ENCODE measurements around the gene BCOR. TPM values are rescaled to one million over a fixed set of nuclear protein-coding genes. Genes with fewer than 3 reads are reported as not detected.

BCOR gene
- total and polyA plus RNA-seq, 9 of the 15 experiments (the other 6 are each of a cell fraction or from before 2014, with no cell fraction given), result 27.5 to 113 (median 37.6) TPM

GRCh38 chrX:40097504-40098263, at the start of gene BCOR (continued):
- TF ChIP-seq JUND (IDR thresholded peaks at IDR 0.05; ENCODE audit: borderline replicate concordance, low read depth, low read length) (no peak), JUND (tag; IDR thresholded peaks at IDR 0.05; ENCODE audit: borderline replicate concordance, low read depth, low read length) (no peak), ZNF76 (CRISPR knock-in tag; IDR thresholded peaks at IDR 0.05; ENCODE audit: borderline replicate concordance) (no peak), CC2D1A (IDR thresholded peaks at IDR 0.05) (no peak), CBX5 (IDR thresholded peaks at IDR 0.05; ENCODE audit: borderline replicate concordance, low read depth) (no peak), FOXM1 (IDR thresholded peaks at IDR 0.05; ENCODE audit: low read depth) (no peak), FOXM1 (CRISPR knock-in tag; IDR thresholded peaks at IDR 0.05; ENCODE audit: low read depth) (no peak), POLR2A (conservative IDR thresholded peaks at IDR 0.05) (peak; percentile 73), NCOA1 (IDR thresholded peaks at IDR 0.05; ENCODE audit: low read depth) (no peak), IRF1 (CRISPR knock-in tag; IDR thresholded peaks at IDR 0.05; ENCODE audit: borderline replicate concordance) (no peak), NFXL1 (CRISPR knock-in tag; IDR thresholded peaks at IDR 0.05) (no peak), NR2F6 (CRISPR knock-in tag; IDR thresholded peaks at IDR 0.05) (no peak), POLR2G (IDR thresholded peaks at IDR 0.05; ENCODE audit: low read depth, low read length) (peak; percentile 91), XRCC4 (IDR thresholded peaks at IDR 0.05; ENCODE audit: extremely low read depth, insufficient read depth, insufficient read length) (no peak), FOXK1 (CRISPR knock-in tag; IDR thresholded peaks at IDR 0.05; ENCODE audit: borderline replicate concordance) (no peak), NCOA2 (IDR thresholded peaks at IDR 0.05; ENCODE audit: partially characterized antibody in 2 of 2) (no peak), DNMT1 (IDR thresholded peaks at IDR 0.05) (no peak), EWSR1 (IDR thresholded peaks at IDR 0.05; ENCODE audit: borderline replicate concordance, low read depth, partially characterized antibody) (no peak), ZNF384 (IDR thresholded peaks at IDR 0.05; ENCODE audit: low read depth, low read length) (no peak), ZNF311 (CRISPR knock-in tag; IDR thresholded peaks at IDR 0.05) (no peak), PPARD (CRISPR knock-in tag; IDR thresholded peaks at IDR 0.05) (no peak), ZNF232 (CRISPR knock-in tag; IDR thresholded peaks at IDR 0.05) (no peak), MED1 (CRISPR knock-in tag; IDR thresholded peaks at IDR 0.05; ENCODE audit: borderline replicate concordance) (no peak), ZNF764 (CRISPR knock-in tag; IDR thresholded peaks at IDR 0.05; ENCODE audit: low read depth) (no peak), CCAR2 (IDR thresholded peaks at IDR 0.05; ENCODE audit: low read depth, low read length) (no peak), MTF1 (CRISPR knock-in tag; IDR thresholded peaks at IDR 0.05; ENCODE audit: borderline replicate concordance) (no peak), ZC3H8 (IDR thresholded peaks at IDR 0.05) (no peak), CXXC5 (CRISPR knock-in tag; IDR thresholded peaks at IDR 0.05) (peak; percentile 84), ZNF507 (tag; conservative IDR thresholded peaks at IDR 0.05) (no peak), TRIM25 (IDR thresholded peaks at IDR 0.05; ENCODE audit: borderline replicate concordance) (no peak), LEF1 (IDR thresholded peaks at IDR 0.05) (no peak)
